Endodermal cell (in vitro differentiated cells): ENCODE results near the gene BNIP2. TPM values are rescaled to one million over a fixed set of nuclear protein-coding genes. Genes with fewer than 3 reads are reported as not detected.
A peak's percentile ranks its signal among the peaks of the same experiment; 100 is the strongest.

Experiments
- DNase-seq: peaks from one replicate; pipeline ENCODE4 v3.0.0-alpha.2; 2017
- H3K27ac ChIP-seq: 2 replicates; pipeline ENCODE4 v1.5.1; 2013; ENCODE audit warnings: mild to moderate bottlenecking, low read depth, low read length, moderate library complexity
- H3K27me3 ChIP-seq: 2 replicates; pipeline ENCODE4 v1.6.1; 2013; ENCODE audit warnings: mild to moderate bottlenecking, low read length, moderate library complexity; ENCODE audit not compliant: insufficient read depth, control insufficient read depth, poor library complexity, severe bottlenecking
- H3K36me3 ChIP-seq: 2 replicates; pipeline ENCODE4 v1.7.0; 2013; ENCODE audit warnings: mild to moderate bottlenecking, low read length, moderate library complexity; ENCODE audit not compliant: control insufficient read depth, insufficient read depth
- H3K4me1 ChIP-seq: one replicate; pipeline ENCODE4 v1.7.0; 2013; ENCODE audit warnings: low read length; ENCODE audit not compliant: control insufficient read depth, insufficient read depth
- H3K4me3 ChIP-seq: 2 replicates; pipeline ENCODE4 v1.5.1; 2013; ENCODE audit warnings: mild to moderate bottlenecking, low read length, moderate library complexity
- H3K9ac ChIP-seq: 2 replicates; pipeline ENCODE4 v1.6.1; 2013; ENCODE audit warnings: mild to moderate bottlenecking, low read length, moderate library complexity; ENCODE audit not compliant: poor library complexity, severe bottlenecking; ENCODE audit errors: extremely low read depth
- H3K9me3 ChIP-seq: 2 replicates; pipeline ENCODE4 v1.6.1; 2013; ENCODE audit warnings: mild to moderate bottlenecking, low read length, moderate library complexity; ENCODE audit not compliant: control insufficient read depth
- H3K27ac Mint-ChIP-seq: 2 replicates; pipeline ENCODE4 v1.8.0; 2020; ENCODE audit warnings: mixed read lengths
- H3K27me3 Mint-ChIP-seq: 2 replicates; pipeline ENCODE4 v1.8.0; 2021; ENCODE audit warnings: mild to moderate bottlenecking, mixed read lengths; ENCODE audit not compliant: insufficient read depth
- H3K36me3 Mint-ChIP-seq: 2 replicates; pipeline ENCODE4 v1.8.0; 2020; ENCODE audit warnings: low read depth, mixed read lengths
- H3K4me1 Mint-ChIP-seq: 2 replicates; pipeline ENCODE4 v1.8.0; 2020; ENCODE audit warnings: mixed read lengths
- H3K4me3 Mint-ChIP-seq: 2 replicates; pipeline ENCODE4 v1.8.0; 2020; ENCODE audit warnings: mild to moderate bottlenecking, moderate library complexity, mixed read lengths
- H3K9me3 Mint-ChIP-seq: 2 replicates; pipeline ENCODE4 v1.8.0; 2020; ENCODE audit warnings: mild to moderate bottlenecking, mixed read lengths
- CTCF ChIP-seq: fragments of 200-600 bp; sonication (generic); conservative IDR thresholded peaks from 2 replicates; pipeline ENCODE4 v1.5.0; 2021; ENCODE audit warnings: antibody characterized with exemption, mild to moderate bottlenecking
- WGBS, 2 experiments: methylation state at CpG; one replicate each; pipeline versions ENCODE4 v1.1.5 to v1.1.7; 2013; ENCODE audit warnings: missing lambda C conversion rate in 2 of 2, mixed read lengths in 1 of 2; ENCODE audit not compliant: insufficient coverage in 1 of 2, insufficient read length in 1 of 2; 5-methylcytosine and 5-hydroxymethylcytosine counted together
- total RNA-seq, 2 donors: library from RNA; stranded (reverse); fragmentation: NEBNext Ultra II Directional in 1 of 2; extraction: Animal tissue kit (Norgen Biotek cat#: 25700) in 1 of 2; gene quantifications; 2 replicates in 1 of 2; 3 replicates in 1 of 2; pipeline ENCODE4 v1.2.1, GENCODE V29; 2021

BNIP2 gene
- total RNA-seq, 2 donors from 2014 or later, result 52.3 to 52.6 TPM

GRCh38 chr15:59686389-59686788, 2.7 kb downstream of the BNIP2 start:
- H3K4me3 Mint-ChIP-seq, result no peak overlapping the region
- peaks cover 4% of the 10 kb centered on the region for H3K27me3 Mint-ChIP-seq
- WGBS, 2 experiments, result 93 to 100% methylated on average over 5 to 6 of the region's 7 CpGs
- H3K36me3 Mint-ChIP-seq, result peaks cover 42% of the 10 kb centered on the region
- peaks cover 15% of the 10 kb centered on the region for H3K4me1 Mint-ChIP-seq
- DNase-seq, result no peak
- Histone ChIP-seq H3K4me3 (peak overlapping the region; percentile 63), H3K9ac (no peak overlapping the region), H3K27ac (no peak overlapping the region), H3K9me3 (no peaks in the 10 kb centered on the region), H3K4me1 (peaks cover 4% of the 10 kb centered on the region), H3K36me3 (peaks cover 55% of the 10 kb centered on the region), H3K27me3 (no peaks in the 10 kb centered on the region)
- H3K27ac Mint-ChIP-seq, result no peak overlapping the region
- H3K9me3 Mint-ChIP-seq, result no peaks in the 10 kb centered on the region
- no peak for TF ChIP-seq CTCF

DNA sequence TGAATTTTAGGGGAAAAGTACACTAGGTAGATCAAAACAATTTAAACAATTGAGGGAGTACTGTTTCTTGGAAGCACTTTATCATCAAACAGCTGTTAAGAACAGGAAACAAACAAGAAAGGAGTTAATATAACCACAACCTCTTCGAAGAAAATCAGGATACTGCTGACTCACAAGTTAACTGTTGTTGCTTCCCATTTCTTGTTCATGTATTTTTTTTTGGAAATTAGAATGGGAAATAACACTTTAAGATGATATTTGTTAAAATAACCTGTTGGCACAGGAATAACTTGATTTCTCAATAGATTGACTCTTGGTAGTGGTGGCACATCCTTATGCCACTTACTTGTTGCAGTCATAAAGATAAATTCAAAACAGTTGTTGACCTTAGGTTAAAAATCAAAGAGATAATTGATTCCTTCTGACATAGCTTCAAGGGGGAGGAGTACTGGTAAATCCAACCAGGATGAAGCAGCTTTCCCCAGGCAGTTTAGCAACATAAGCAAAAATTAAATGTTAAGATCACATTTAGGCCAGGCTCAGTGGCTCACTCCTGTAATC, 3.3 kb downstream of the BNIP2 start:
- H3K4me1 Mint-ChIP-seq, result peaks cover 17% of the 10 kb centered on the region
- no peak for TF ChIP-seq CTCF
- no peak for DNase-seq
- H3K27ac ChIP-seq, result no peak overlapping the region
- H3K36me3 Mint-ChIP-seq, result peaks cover 45% of the 10 kb centered on the region
- H3K4me1 ChIP-seq, result peaks cover 6% of the 10 kb centered on the region
- no peaks in the 10 kb centered on the region for H3K9me3 ChIP-seq
- H3K9me3 Mint-ChIP-seq, result no peaks in the 10 kb centered on the region
- WGBS, 2 experiments, result 100% methylated on average over 1 of the region's 1 CpG
- peak overlapping the region; percentile 19 for H3K27ac Mint-ChIP-seq
- no peak overlapping the region for H3K9ac ChIP-seq
- H3K36me3 ChIP-seq, result peaks cover 61% of the 10 kb centered on the region
- H3K27me3 ChIP-seq, result no peaks in the 10 kb centered on the region
- H3K4me3 ChIP-seq, result peak overlapping the region; percentile 63
- H3K4me3 Mint-ChIP-seq, result no peak overlapping the region
- peaks cover under 1% of the 10 kb centered on the region for H3K27me3 Mint-ChIP-seq

DNA sequence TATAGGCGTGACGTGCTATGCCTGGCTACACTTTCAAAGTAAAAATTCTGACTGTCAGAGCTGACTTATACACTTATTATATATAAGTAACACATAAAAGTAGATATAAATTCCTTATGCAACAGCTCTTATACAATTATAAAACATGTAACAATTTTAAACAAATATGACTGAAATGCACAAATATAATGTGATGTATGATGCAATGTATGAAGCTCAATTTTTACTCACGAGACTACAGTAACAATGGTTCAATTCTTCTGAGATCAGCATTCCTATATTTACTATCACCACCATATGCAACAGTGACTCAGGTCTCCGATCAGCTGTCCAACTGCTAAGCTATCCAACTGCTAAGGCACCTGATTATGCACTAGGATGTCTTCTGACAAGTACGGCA, 8.2 kb downstream of the BNIP2 start:
- H3K4me3 ChIP-seq, result no peak overlapping the region
- no peaks in the 10 kb centered on the region for H3K27me3 Mint-ChIP-seq
- H3K27ac ChIP-seq, result no peak overlapping the region
- H3K9me3 ChIP-seq, result no peaks in the 10 kb centered on the region
- no peak for TF ChIP-seq CTCF
- WGBS, 2 experiments, result 78 to 82% methylated on average over 3 to 4 of the region's 5 CpGs
- H3K9me3 Mint-ChIP-seq, result no peaks in the 10 kb centered on the region
- no peak overlapping the region for H3K4me3 Mint-ChIP-seq
- no peak overlapping the region for H3K9ac ChIP-seq
- peaks cover 6% of the 10 kb centered on the region for H3K4me1 ChIP-seq
- H3K4me1 Mint-ChIP-seq, result peaks cover 12% of the 10 kb centered on the region
- H3K36me3 ChIP-seq, result peaks cover 96% of the 10 kb centered on the region
- peaks cover 78% of the 10 kb centered on the region for H3K36me3 Mint-ChIP-seq
- no peak overlapping the region for H3K27ac Mint-ChIP-seq
- H3K27me3 ChIP-seq, result no peaks in the 10 kb centered on the region
- DNase-seq, result no peak
